Loucy (cell line): ENCODE data around the gene GALNT11.

Experiments
- H2AFZ ChIP-seq: fragments of 200-600 bp; sonication (generic); 2 replicates; pipeline ENCODE4 v1.6.0; 2016; ENCODE audit warnings: antibody characterized with exemption, mild to moderate bottlenecking, low read length, moderate library complexity
- H3F3A ChIP-seq: fragments of 200-600 bp; 2 replicates; pipeline ENCODE4 v1.6.0; 2016; ENCODE audit warnings: antibody characterized with exemption, low read depth, mild to moderate bottlenecking
- H3K27me3 ChIP-seq: fragments of 200-600 bp; sonication (generic); 2 replicates; pipeline ENCODE4 v1.6.1; 2014; ENCODE audit warnings: low read length, mild to moderate bottlenecking; ENCODE audit not compliant: insufficient read depth, poor library complexity, severe bottlenecking
- H3K36me3 ChIP-seq: fragments of 200-600 bp; sonication (generic); 2 replicates; pipeline ENCODE4 v1.6.1; 2016; ENCODE audit warnings: low read length; ENCODE audit not compliant: insufficient read depth
- H3K4me1 ChIP-seq: fragments of 200-600 bp; sonication (generic); 2 replicates; pipeline ENCODE4 v1.5.1; 2014; ENCODE audit warnings: low read length, mild to moderate bottlenecking; ENCODE audit not compliant: insufficient read depth, poor library complexity, severe bottlenecking
- H3K4me2 ChIP-seq: fragments of 200-600 bp; sonication (generic); 2 replicates; pipeline ENCODE4 v1.6.0; 2014; ENCODE audit warnings: antibody characterized with exemption, low read length, low read depth, mild to moderate bottlenecking; ENCODE audit not compliant: poor library complexity, severe bottlenecking
- H3K4me3 ChIP-seq: fragments of 200-600 bp; sonication (generic); 2 replicates; pipeline ENCODE4 v1.5.1; 2014; ENCODE audit warnings: low read length, mild to moderate bottlenecking, mixed read lengths; ENCODE audit not compliant: poor library complexity, severe bottlenecking
- H3K79me2 ChIP-seq: fragments of 200-600 bp; sonication (generic); 2 replicates; pipeline ENCODE4 v1.6.1; 2014; ENCODE audit warnings: low read length; ENCODE audit not compliant: insufficient read depth
- H3K9ac ChIP-seq: fragments of 200-600 bp; sonication (generic); 2 replicates; pipeline ENCODE4 v1.6.0; 2014; ENCODE audit warnings: mild to moderate bottlenecking, low read depth, low read length, moderate library complexity; ENCODE audit not compliant: poor library complexity, severe bottlenecking
- H3K9me2 ChIP-seq: fragments of 200-600 bp; sonication (generic); replicated peaks from 2 replicates; pipeline ENCODE4 v1.6.1; 2016; ENCODE audit warnings: low read depth, low read length, mixed read lengths
- H3K9me3 ChIP-seq: fragments of 200-600 bp; sonication (generic); 2 replicates; pipeline ENCODE4 v1.6.1; 2014; ENCODE audit warnings: mild to moderate bottlenecking, antibody characterized with exemption, low read length, low read depth; ENCODE audit not compliant: insufficient read depth
- H4K20me1 ChIP-seq: fragments of 200-600 bp; sonication (generic); 2 replicates; pipeline ENCODE4 v1.6.0; 2014; ENCODE audit warnings: antibody characterized with exemption, low read length, mild to moderate bottlenecking; ENCODE audit not compliant: insufficient read depth, poor library complexity, severe bottlenecking
- CTCF ChIP-seq: fragments of 200-600 bp; sonication (generic); conservative IDR thresholded peaks from 2 replicates; pipeline ENCODE4 v1.5.1; 2014; ENCODE audit warnings: mild to moderate bottlenecking, antibody characterized with exemption, low read length
- EZH2phosphoT487 ChIP-seq: fragments of 200-600 bp; IDR thresholded peaks from 2 replicates; pipeline ENCODE4 v1.6.1; 2018; ENCODE audit warnings: antibody characterized with exemption, mild to moderate bottlenecking, moderate library complexity, borderline replicate concordance

The GALNT11 gene

GRCh38 chr7:152025077-152025936, at the start of gene GALNT11:
GALNT11 (plus strand) TSS chr7:152025674; CDS start chr7:152094228, 68,554 bp downstream.
- Histone ChIP-seq H3K9me3 (no peaks in the 10 kb centered on the region), H3K4me2 (no peak within 1 kb of the TSS), H3K79me2 (no peaks in the 10 kb centered on the region), H3K27me3 (no peaks in the 10 kb centered on the region), H4K20me1 (no peaks in the 10 kb centered on the region), H3K36me3 (no peaks in the 10 kb centered on the region), H3K9me2 (no peaks in the 10 kb centered on the region), H2AFZ (no peak within 1 kb of the TSS), H3K4me3 (no peak within 1 kb of the TSS), H3K4me1 (no peaks in the 10 kb centered on the region), H3F3A (no peaks in the 10 kb centered on the region), H3K9ac (no peak within 1 kb of the TSS)
- no peak for TF ChIP-seq CTCF
- TF ChIP-seq EZH2phosphoT487: no peak

DNA sequence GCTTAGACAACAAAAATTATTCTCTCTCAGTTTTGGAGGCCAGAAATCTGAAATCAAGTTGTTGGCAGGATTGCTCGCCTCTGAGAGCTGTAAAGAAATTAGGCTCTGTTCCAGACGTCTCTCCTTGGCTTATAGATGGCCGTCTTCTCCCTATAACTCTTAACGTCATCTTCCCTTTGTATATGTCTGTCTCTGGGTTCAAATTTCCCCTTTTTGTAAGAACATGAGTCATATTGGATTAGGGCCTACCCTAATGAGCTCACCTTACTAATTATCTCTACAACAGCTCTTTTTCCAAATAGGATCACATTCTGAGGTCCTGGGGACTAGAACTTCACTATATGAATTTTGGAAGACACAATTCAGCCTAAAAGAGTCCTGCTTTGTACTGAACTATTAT, 46.9 kb upstream of the GALNT11 start:
- Histone ChIP-seq H3K9me3 (no peaks in the 10 kb centered on the region), H3K9me2 (no peaks in the 10 kb centered on the region), H3K36me3 (no peaks in the 10 kb centered on the region), H3F3A (no peaks in the 10 kb centered on the region), H3K4me3 (no peak overlapping the region), H3K9ac (no peak overlapping the region), H2AFZ (no peak overlapping the region), H3K4me2 (no peak overlapping the region), H3K79me2 (no peaks in the 10 kb centered on the region), H4K20me1 (no peaks in the 10 kb centered on the region), H3K4me1 (no peaks in the 10 kb centered on the region), H3K27me3 (no peaks in the 10 kb centered on the region)
- TF ChIP-seq CTCF: no peak
- TF ChIP-seq EZH2phosphoT487: no peak

- no peak overlapping the region for H3K9ac ChIP-seq
- TF ChIP-seq EZH2phosphoT487: no peak
- TF ChIP-seq CTCF: no peak
- no peaks in the 10 kb centered on the region for H4K20me1 ChIP-seq
- H3K9me3 ChIP-seq: no peaks in the 10 kb centered on the region
- H3K79me2 ChIP-seq: no peaks in the 10 kb centered on the region
- no peak overlapping the region for H3K4me2 ChIP-seq
- H3K36me3 ChIP-seq: no peaks in the 10 kb centered on the region
- no peak overlapping the region for H2AFZ ChIP-seq
- H3K4me3 ChIP-seq: no peak overlapping the region
- H3F3A ChIP-seq: no peaks in the 10 kb centered on the region
- no peaks in the 10 kb centered on the region for H3K9me2 ChIP-seq
- no peaks in the 10 kb centered on the region for H3K27me3 ChIP-seq
- H3K4me1 ChIP-seq: no peaks in the 10 kb centered on the region
These were observed 44.3 kb upstream of the GALNT11 start for GRCh38 chr7:151981223-151981622.
